Measurements from ENCODE around the gene ZNF780A. TPM values are rescaled to one million over a fixed set of nuclear protein-coding genes. Genes with fewer than 3 reads are reported as not detected.

ZNF780A gene
- total RNA-seq, 4 donors from 2014 or later: 8.8 to 21.9 (median 15.5) TPM

GRCh38 chr19:40091205-40092129 lies 724 bp upstream of the ZNF780A start:
- TF ChIP-seq CTCF (IDR thresholded peaks at IDR 0.05) (no peak), POLR2A (IDR thresholded peaks at IDR 0.05) (no peak)
- H3K36me3 ChIP-seq: no peaks in the 10 kb centered on the region
- H3K27ac ChIP-seq: peak overlapping the region; percentile 82 to 94 (median 87)
- H3K4me3 ChIP-seq: peak overlapping the region; percentile 61 to 94 (median 76)
- peaks cover 0 to 18% (median 0%) of the 10 kb centered on the region in 4 donors for H3K4me1 ChIP-seq
- no peaks in the 10 kb centered on the region for H3K9me3 ChIP-seq
- no peaks in the 10 kb centered on the region for H3K27me3 ChIP-seq
- DNase-seq: no peak

GRCh38 chr19:40089462-40089861 lies 1.3 kb downstream of the ZNF780A start:
- TF ChIP-seq POLR2A (IDR thresholded peaks at IDR 0.05) (no peak), CTCF (IDR thresholded peaks at IDR 0.05) (no peak)
- peaks cover 0 to 18% (median 0%) of the 10 kb centered on the region in 4 donors for H3K4me1 ChIP-seq
- H3K4me3 ChIP-seq: peak overlapping the region in 3 of 4 donors; percentile 61 to 94 (median 87)
- no peak for DNase-seq
- no peaks in the 10 kb centered on the region for H3K27me3 ChIP-seq
- no peak overlapping the region for H3K27ac ChIP-seq
- no peaks in the 10 kb centered on the region for H3K9me3 ChIP-seq
- H3K36me3 ChIP-seq: peaks cover 0 to 6% (median 0%) of the 10 kb centered on the region in 3 donors

- Histone ChIP-seq H3K4me1 (peaks cover 0 to 18% (median 0%) of the 10 kb centered on the region in 4 donors), H3K27me3 (no peaks in the 10 kb centered on the region), H3K4me3 (no peak overlapping the region), H3K9me3 (no peaks in the 10 kb centered on the region), H3K27ac (no peak overlapping the region), H3K36me3 (peaks cover 0 to 14% (median 0%) of the 10 kb centered on the region in 3 donors)
- DNase-seq: no peak
- TF ChIP-seq CTCF (IDR thresholded peaks at IDR 0.05) (no peak), POLR2A (IDR thresholded peaks at IDR 0.05) (no peak)
Observed at GRCh38 chr19:40088299-40089047, 2.3 kb downstream of the ZNF780A start.

GRCh38 chr19:40084948-40085347 lies 5.8 kb downstream of the ZNF780A start:
- peaks cover 0 to 43% (median 0%) of the 10 kb centered on the region in 3 donors for H3K36me3 ChIP-seq

More at GRCh38 chr19:40084948-40085347, 5.8 kb downstream of the ZNF780A start:
- DNase-seq: no peak
- Histone ChIP-seq H3K27ac (no peak overlapping the region), H3K4me3 (no peak overlapping the region), H3K4me1 (peaks cover 0 to 18% (median 0%) of the 10 kb centered on the region in 4 donors), H3K27me3 (no peaks in the 10 kb centered on the region), H3K9me3 (no peaks in the 10 kb centered on the region)
- no peak for TF ChIP-seq POLR2A (IDR thresholded peaks at IDR 0.05)
- no peak for TF ChIP-seq CTCF (IDR thresholded peaks at IDR 0.05)
